HG02763 (cell line): ENCODE measurements around the gene GAST.

Experiments
- ATAC-seq: cut with Tn5 transposase; IDR thresholded peaks from one replicate; pipeline ENCODE4 v1.9.1; 2021; ENCODE audit warnings: mild to moderate bottlenecking, moderate library complexity; ENCODE audit not compliant: unreplicated experiment

Gene GAST

DNA sequence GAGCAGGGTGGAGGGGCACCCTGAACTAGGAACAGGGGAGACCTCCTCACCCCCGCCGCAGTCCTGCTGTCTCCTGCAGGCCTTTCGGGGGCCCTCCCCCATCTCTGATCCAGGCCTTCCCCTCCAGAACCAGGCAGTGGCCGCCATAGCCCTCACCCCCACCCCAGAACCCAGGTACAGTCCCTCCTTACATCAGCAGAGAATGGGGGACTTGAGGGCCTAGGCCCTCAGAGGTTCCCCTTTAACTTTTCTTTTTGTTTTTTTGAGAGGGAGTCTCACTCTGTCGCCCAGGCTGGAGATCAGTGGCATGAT is 26.6 kb downstream of the GAST start:
- no peak for ATAC-seq

DNA sequence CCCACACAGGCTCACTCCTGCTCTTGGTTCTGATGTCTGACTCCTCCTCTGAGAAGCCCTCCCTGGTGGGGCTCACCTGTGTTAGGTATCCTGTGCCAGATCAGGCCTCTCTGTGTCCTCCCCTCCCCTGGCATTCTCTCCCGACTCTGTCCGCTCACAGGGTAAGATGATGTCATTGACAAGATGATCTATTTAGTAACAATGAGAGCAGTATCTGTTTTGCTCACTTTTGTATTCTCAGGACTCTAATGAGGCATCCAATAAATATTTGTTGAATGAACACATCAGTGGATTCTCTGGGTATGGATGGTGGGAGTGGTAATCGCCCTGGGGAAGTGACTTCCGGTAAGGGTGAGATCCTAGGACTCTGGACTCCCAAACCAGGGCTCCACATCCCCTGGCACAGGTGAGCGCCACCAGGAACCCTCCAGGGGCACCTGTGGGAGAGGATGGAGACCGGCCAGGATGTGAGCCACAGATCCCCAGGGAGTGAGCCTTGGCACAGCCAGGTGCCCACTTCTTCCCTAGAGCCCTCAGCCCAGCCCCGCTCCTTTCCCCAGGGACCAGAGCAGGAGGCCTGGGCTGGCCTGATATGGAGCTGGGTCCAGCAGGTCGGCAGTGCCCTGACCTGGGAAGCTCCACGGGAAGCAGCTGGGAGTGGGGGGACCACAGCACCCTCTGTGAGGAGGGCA is 27.7 kb downstream of the GAST start:
- no peak for ATAC-seq

- no peak for ATAC-seq
These were observed 28.4 kb downstream of the GAST start for GRCh38 chr17:41740506-41740905.

GRCh38 chr17:41741709-41742108 is 29.6 kb downstream of the GAST start:
- no peak for ATAC-seq

- ATAC-seq = no peak
These were observed 36.1 kb downstream of the GAST start for GRCh38 chr17:41748275-41748674.

DNA sequence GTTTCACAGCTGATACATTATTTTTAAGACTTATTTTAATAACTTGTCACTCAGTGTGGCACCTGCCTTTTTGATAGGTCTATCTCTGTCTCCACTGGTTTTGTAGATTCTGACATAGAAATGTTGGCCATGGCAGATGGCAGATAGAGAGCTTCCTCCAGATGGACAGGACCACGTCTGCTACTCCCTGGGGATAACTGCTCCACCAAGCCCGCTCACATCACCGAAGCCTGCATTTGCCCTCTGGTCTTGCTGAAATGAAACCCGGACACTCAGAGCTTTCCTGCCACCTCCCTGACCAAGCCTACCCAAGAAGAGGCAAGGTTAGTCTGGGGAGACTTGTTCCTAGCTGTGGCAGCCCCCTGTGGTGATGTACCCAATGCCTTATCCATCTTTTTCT is 38.7 kb downstream of the GAST start:
- ATAC-seq = no peak

DNA sequence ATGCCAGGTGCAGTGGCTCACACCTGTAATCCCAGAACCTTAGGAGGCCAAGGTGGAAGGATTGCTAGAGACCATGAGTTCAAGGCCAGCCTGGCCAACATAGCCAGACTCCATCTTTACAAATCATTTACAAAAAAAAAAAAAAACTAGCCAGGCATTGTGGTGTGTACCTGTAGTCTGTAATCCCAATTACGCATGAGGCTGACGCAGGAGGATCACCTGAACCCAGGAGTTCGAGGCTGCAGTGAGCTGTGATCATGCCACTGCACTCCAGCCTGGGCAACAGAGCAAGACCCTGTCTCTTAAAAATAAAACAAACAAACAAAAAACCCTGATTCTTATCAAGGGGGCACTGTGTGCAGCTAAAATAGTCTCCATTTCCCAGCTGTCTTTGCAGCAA is 39.2 kb downstream of the GAST start:
- ATAC-seq = no peak

DNA sequence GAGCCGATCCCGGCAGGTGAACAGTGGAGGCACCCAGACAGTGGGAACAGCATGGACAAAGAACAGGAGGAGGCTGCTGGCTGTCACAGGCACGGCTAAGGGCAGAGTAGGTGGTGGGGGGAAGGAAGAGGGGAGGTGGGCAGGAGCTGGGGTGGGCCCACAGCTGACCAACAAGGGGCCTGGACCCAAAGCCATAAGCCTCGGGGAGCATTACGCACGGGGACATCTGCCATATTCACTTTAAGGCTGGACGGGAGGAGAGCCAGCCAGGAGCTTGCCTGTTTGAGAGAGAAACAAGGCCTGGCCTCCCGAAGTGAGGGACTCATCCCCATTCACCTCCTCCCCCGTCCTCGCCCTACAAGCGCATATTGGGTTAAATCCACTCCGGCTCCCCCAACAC is 41.9 kb downstream of the GAST start:
- no peak for ATAC-seq

- no peak for ATAC-seq
These were observed 46.5 kb downstream of the GAST start for GRCh38 chr17:41758601-41759000.

DNA sequence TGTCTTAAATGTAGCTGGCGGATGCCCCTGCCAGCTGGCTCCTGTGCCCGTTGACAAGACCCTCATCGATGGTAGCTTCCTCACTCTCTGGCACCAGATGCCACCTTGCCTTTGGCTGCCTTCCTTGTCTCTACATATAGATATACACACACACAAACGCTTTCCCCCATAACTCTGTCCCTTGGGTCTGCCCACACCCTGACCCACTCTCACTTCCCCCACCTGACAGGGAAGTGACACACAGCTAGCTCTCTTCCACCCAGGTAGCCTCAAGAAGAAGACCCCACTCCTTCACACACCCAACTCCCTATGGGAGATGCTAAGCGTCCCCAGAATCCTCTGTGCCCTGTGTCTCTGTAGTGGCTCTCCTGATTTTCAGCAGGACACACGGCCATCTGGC is 48.7 kb downstream of the GAST start:
- no peak for ATAC-seq

GRCh38 chr17:41762391-41762790 is 50.3 kb downstream of the GAST start:
- ATAC-seq = no peak

DNA sequence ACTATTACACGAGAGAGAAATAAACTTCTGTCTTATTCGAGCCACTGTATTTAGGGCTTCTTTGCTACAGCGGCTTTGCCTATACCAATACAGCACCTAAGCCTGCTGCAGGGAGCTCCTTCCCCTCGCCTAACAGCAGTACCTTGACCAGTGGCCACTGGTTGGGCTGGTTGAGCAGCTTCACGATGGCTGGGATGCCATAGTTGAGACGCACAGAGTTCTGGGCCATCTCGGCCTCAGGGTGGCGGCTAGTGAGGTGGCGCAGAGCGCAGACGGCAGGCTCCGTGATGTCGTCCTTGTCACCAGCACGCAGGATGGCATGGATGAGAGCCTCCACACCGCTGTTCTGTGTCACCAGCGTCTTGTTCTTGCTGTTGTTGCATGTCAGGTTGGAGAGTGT is 50.7 kb downstream of the GAST start:
- no peak for ATAC-seq

GRCh38 chr17:41763327-41763726 is 51.2 kb downstream of the GAST start:
- ATAC-seq = no peak
